ENCODE measurements around the gene PIP5K1B.

GRCh38 chr9:68710111-68710471, 5.1 kb downstream of the PIP5K1B start:
- TF ChIP-seq CTCF (conservative IDR thresholded peaks at IDR 0.05; ENCODE audit: low read depth in 2 of 2) (no peak), ETS1 (IDR thresholded peaks at IDR 0.05) (no peak), EZH2 (IDR thresholded peaks at IDR 0.05; ENCODE audit: low read depth, unreplicated experiment) (no peak), POLR2AphosphoS5 (IDR thresholded peaks at IDR 0.05; ENCODE audit: low read depth) (no peak), NANOG (IDR thresholded peaks at IDR 0.05; ENCODE audit: borderline replicate concordance) (no peak), REST (IDR thresholded peaks at IDR 0.05; ENCODE audit: unreplicated experiment) (no peak), CREB1 (CRISPR knock-in tag; IDR thresholded peaks at IDR 0.05; ENCODE audit: low read depth) (no peak), ZNF331 (CRISPR knock-in tag; IDR thresholded peaks at IDR 0.05; ENCODE audit: low read depth) (no peak), EZH2phosphoT487 (IDR thresholded peaks at IDR 0.05; ENCODE audit: unreplicated experiment) (no peak), JUNB (IDR thresholded peaks at IDR 0.05; ENCODE audit: unreplicated experiment) (no peak)

Measured in GM23338 (cell line).